ENCODE results near the gene TMEM9. TPM values are rescaled to one million over a fixed set of nuclear protein-coding genes. Genes with fewer than 3 reads are reported as not detected.

The TMEM9 gene
- total and polyA plus RNA-seq, 10 of the 15 experiments (the other 5 are each of a cell fraction or from before 2014, with no cell fraction given) = 7.2 to 46.1 (median 17.3) TPM

- TF ChIP-seq ZNF622 (IDR thresholded peaks at IDR 0.05) = no peak
- TF ChIP-seq SREBF1 (IDR thresholded peaks at IDR 0.05; ENCODE audit: low read length) = no peak
- no peak for TF ChIP-seq CHD2 (IDR thresholded peaks at IDR 0.05; ENCODE audit: borderline replicate concordance, low read depth, low read length)
- no peak for TF ChIP-seq RAD21 (IDR thresholded peaks at IDR 0.05; ENCODE audit: insufficient read depth, low read depth, low read length)
- no peak for TF ChIP-seq ZNF24 (IDR thresholded peaks at IDR 0.05)
- TF ChIP-seq SMAD1 (IDR thresholded peaks at IDR 0.05; ENCODE audit: low read depth, partially characterized antibody) = no peak
- no peak for TF ChIP-seq ZBTB40 (IDR thresholded peaks at IDR 0.05; ENCODE audit: borderline replicate concordance)
- no peak for TF ChIP-seq HDAC2 (IDR thresholded peaks at IDR 0.05)
- TF ChIP-seq IKZF2 (IDR thresholded peaks at IDR 0.05) = no peak
- TF ChIP-seq ETV6 (conservative IDR thresholded peaks at IDR 0.05 in 1 of 2, IDR thresholded peaks at IDR 0.05 in 1 of 2; ENCODE audit: borderline replicate concordance in 1 of 2, low read depth in 1 of 2) = no peak
- no peak for TF ChIP-seq PBX3 (IDR thresholded peaks at IDR 0.05; ENCODE audit: insufficient replicate concordance, low read depth, low read length)
Measured at GRCh38 chr1:201156346-201156745, 2.1 kb upstream of the TMEM9 start (continued).

Data from GM12878 (cell line).